NCI-H2107 treated with DMSO at 0.1 percent for 48 hours (cell line): ENCODE measurements around the gene LDHAL6B.

ENCODE experiments used
- DNase-seq: peaks from one replicate; lab custom pipeline; 2025; ENCODE audit not compliant: unreplicated experiment; lab: John Stamatoyannopoulos, UW

LDHAL6B gene

GRCh38 chr15:59249816-59250215 lies 43.2 kb downstream of the LDHAL6B start:
- DNase-seq, result no peak

- DNase-seq, result no peak
Measured at GRCh38 chr15:59250249-59250648, 43.6 kb downstream of the LDHAL6B start.

- no peak for DNase-seq
Measured at GRCh38 chr15:59251001-59251845, 44.6 kb downstream of the LDHAL6B start.

- DNase-seq, result no peak
Measured at GRCh38 chr15:59252137-59252536, 45.5 kb downstream of the LDHAL6B start.

GRCh38 chr15:59255680-59256336 lies 49.2 kb downstream of the LDHAL6B start:
- DNase-seq, result no peak

- DNase-seq, result no peak
Measured at GRCh38 chr15:59256482-59256881, 49.8 kb downstream of the LDHAL6B start.

- DNase-seq, result no peak
Measured at GRCh38 chr15:59257140-59257539, 50.5 kb downstream of the LDHAL6B start.
